Measurements from ENCODE around the gene PTPRE. TPM values are rescaled to one million over a fixed set of nuclear protein-coding genes. Genes with fewer than 3 reads are reported as not detected.

The PTPRE gene
- total RNA-seq, 1 donor from 2014 or later, result 2.4 TPM

GRCh38 chr10:127888521-127889312 is 18.2 kb upstream of the PTPRE start:
- peaks cover 3% of the 10 kb centered on the region for H3K4me1 Mint-ChIP-seq (ENCODE audit: low read depth)

GRCh38 chr10:127889605-127890195 is 17.2 kb upstream of the PTPRE start:
- Mint-ChIP-seq H3K9me3 (ENCODE audit: low read depth) (no peaks in the 10 kb centered on the region), H3K27me3 (no peaks in the 10 kb centered on the region)
- DNase-seq (ENCODE audit: low spot score, unreplicated experiment), result no peak

More at GRCh38 chr10:127888521-127889312, 18.2 kb upstream of the PTPRE start:
- H3K36me3 Mint-ChIP-seq (ENCODE audit: insufficient read depth), result no peaks in the 10 kb centered on the region
- H3K4me3 Mint-ChIP-seq (ENCODE audit: low read depth), result no peak overlapping the region
- no peak overlapping the region for H3K27ac Mint-ChIP-seq
- TF ChIP-seq CTCF (IDR thresholded peaks at IDR 0.05; ENCODE audit: unreplicated experiment), result no peak
- H3K9me3 Mint-ChIP-seq (ENCODE audit: low read depth), result no peaks in the 10 kb centered on the region
- no peak for DNase-seq (ENCODE audit: low spot score, unreplicated experiment)
- no peaks in the 10 kb centered on the region for H3K27me3 Mint-ChIP-seq

GRCh38 chr10:127890216-127890615 is 16.7 kb upstream of the PTPRE start:
- Mint-ChIP-seq H3K27ac (no peak overlapping the region), H3K4me1 (ENCODE audit: low read depth) (peaks cover 4% of the 10 kb centered on the region), H3K4me3 (ENCODE audit: low read depth) (no peak overlapping the region), H3K27me3 (no peaks in the 10 kb centered on the region), H3K36me3 (ENCODE audit: insufficient read depth) (no peaks in the 10 kb centered on the region), H3K9me3 (ENCODE audit: low read depth) (no peaks in the 10 kb centered on the region)
- DNase-seq (ENCODE audit: low spot score, unreplicated experiment), result no peak
- no peak for TF ChIP-seq CTCF (IDR thresholded peaks at IDR 0.05; ENCODE audit: unreplicated experiment)

More at GRCh38 chr10:127889605-127890195, 17.2 kb upstream of the PTPRE start:
- Mint-ChIP-seq H3K36me3 (ENCODE audit: insufficient read depth) (no peaks in the 10 kb centered on the region), H3K4me1 (ENCODE audit: low read depth) (peaks cover 4% of the 10 kb centered on the region), H3K4me3 (ENCODE audit: low read depth) (no peak overlapping the region), H3K27ac (no peak overlapping the region)
- TF ChIP-seq CTCF (IDR thresholded peaks at IDR 0.05; ENCODE audit: unreplicated experiment), result no peak

- peaks cover 4% of the 10 kb centered on the region for H3K4me1 Mint-ChIP-seq (ENCODE audit: low read depth)
- no peaks in the 10 kb centered on the region for H3K9me3 Mint-ChIP-seq (ENCODE audit: low read depth)
- no peak overlapping the region for H3K27ac Mint-ChIP-seq
- no peak for TF ChIP-seq CTCF (IDR thresholded peaks at IDR 0.05; ENCODE audit: unreplicated experiment)
- no peaks in the 10 kb centered on the region for H3K36me3 Mint-ChIP-seq (ENCODE audit: insufficient read depth)
- no peak for DNase-seq (ENCODE audit: low spot score, unreplicated experiment)
- H3K27me3 Mint-ChIP-seq, result no peaks in the 10 kb centered on the region
- H3K4me3 Mint-ChIP-seq (ENCODE audit: low read depth), result no peak overlapping the region
These were observed 16.0 kb upstream of the PTPRE start for GRCh38 chr10:127890832-127891334.

GRCh38 chr10:127892743-127893142 is 14.2 kb upstream of the PTPRE start, which contains the start of gene CLRN3:
Gene CLRN3, minus strand, starts transcription at chr10:127892941. Its CDS starts 157 bp downstream, at chr10:127892784.
- Mint-ChIP-seq H3K36me3 (ENCODE audit: insufficient read depth) (no peaks in the 10 kb centered on the region), H3K27me3 (no peaks in the 10 kb centered on the region), H3K9me3 (ENCODE audit: low read depth) (no peaks in the 10 kb centered on the region), H3K4me3 (ENCODE audit: low read depth) (peak within 1 kb of the TSS; percentile 4), H3K27ac (no peak within 1 kb of the TSS), H3K4me1 (ENCODE audit: low read depth) (peaks cover 4% of the 10 kb centered on the region)
- no peak for TF ChIP-seq CTCF (IDR thresholded peaks at IDR 0.05; ENCODE audit: unreplicated experiment)
- DNase-seq (ENCODE audit: low spot score, unreplicated experiment), result no peak

Measured in progenitor cell of endocrine pancreas (in vitro differentiated cells).